NCI-H345 treated with DMSO at 0.1 percent for 48 hours (cell line): Measurements from ENCODE around the gene OR2L2.
"Not testable (repeated sequence)": the region's sequence is repeated elsewhere in the genome, so short reads cannot be mapped to it uniquely, and the experiment has no call there.

ENCODE experiments used
- DNase-seq: peaks from one replicate; lab custom pipeline; 2025; ENCODE audit not compliant: unreplicated experiment; lab: John Stamatoyannopoulos, UW

OR2L2 gene

GRCh38 chr1:248029770-248030169 is at the start of gene OR2L2:
TSS of gene OR2L2 (plus strand) at chr1:248030070. CDS start at chr1:248038268, 8,198 bp downstream.
- no peak for DNase-seq

DNA sequence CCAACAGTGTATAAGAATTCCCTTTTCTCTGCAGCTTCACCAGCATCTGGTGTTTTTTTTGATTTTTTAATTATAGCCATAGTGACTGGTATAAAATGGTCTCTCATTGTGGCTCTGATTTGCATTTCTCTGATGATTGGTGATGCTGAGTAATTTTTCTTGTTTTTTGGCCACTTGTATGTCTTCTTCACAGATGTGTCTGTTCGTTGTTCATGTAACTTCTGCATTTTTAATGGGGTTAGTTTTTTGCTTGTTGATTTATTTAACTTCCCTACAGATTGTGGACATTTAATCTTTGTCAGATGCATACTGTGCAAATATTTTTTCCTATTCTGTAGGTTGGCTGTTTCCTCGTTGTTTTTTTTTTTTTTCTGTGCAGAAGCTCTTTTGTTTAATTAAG is 36.9 kb upstream of the OR2L2 start:
- no peak for DNase-seq

- DNase-seq: no peak
These were observed 31.1 kb upstream of the OR2L2 start for GRCh38 chr1:247998811-247999210.

DNA sequence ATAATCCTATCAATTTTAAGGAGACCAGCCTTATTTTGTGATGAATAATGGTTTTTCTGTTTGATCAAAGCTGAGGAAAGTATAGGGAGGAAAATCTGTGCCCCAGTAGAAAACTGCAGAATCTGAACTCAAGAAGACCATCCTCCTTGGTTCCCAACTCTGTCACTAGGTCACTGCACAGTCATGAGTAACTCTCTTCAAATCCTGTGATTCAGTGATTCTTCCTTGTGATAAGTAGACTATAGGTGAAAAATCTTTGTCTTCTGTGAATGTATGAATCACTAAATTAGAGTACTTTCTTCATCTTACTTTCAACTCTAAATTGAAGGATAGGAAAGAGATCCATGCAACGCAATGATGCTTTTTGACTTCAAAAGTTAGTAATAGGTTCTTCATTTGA is 29.7 kb upstream of the OR2L2 start:
- DNase-seq: no peak

DNA sequence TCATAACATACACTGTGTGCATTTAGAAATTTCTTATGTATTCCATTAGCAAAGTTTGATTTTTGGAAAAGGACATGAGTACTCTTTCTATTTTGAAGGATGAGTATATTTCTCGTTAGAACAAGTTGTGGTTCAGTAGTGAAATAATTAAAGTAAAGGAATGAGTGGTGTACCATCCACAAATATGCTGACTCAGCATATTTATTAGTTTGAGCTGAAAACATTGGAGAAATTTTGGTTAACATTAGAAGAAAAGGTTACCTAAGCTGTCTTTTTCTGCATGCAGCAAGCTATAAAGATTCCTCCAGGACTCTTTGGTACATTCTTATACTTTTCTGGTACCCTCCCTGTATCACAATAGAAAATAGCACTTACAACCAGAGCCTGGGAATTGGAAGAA is 22.1 kb upstream of the OR2L2 start:
- no peak for DNase-seq

GRCh38 chr1:248009681-248010080 is 20.2 kb upstream of the OR2L2 start:
- no peak for DNase-seq

- DNase-seq: no peak
These were observed 16.6 kb upstream of the OR2L2 start, which contains the start of gene OR2L5 for GRCh38 chr1:248013229-248013710. TSS of gene OR2L5 (plus strand) at chr1:248013660. CDS start at chr1:248021948, 8,288 bp downstream.

GRCh38 chr1:248015803-248016202 is 14.1 kb upstream of the OR2L2 start:
- no peak for DNase-seq

DNA sequence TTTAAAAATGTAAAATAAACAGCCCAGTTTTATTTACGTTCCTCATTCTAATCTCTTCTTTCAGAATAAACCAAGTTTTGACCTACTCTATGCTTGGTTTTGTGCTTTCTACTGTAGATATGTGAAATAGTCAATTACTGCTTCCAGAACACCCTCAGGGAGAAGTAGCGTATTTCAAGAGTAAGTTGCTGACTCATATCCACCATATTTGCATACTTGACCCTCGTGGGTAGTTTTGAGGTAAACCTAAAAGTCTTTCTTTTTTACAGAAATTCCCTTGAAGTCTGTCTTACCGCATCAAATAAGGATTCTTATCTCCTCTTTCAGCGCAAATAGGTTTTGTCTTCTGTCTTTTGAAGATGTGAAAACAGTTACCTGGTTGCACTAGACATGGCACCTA is 15.3 kb downstream of the OR2L2 start:
- no peak for DNase-seq

DNA sequence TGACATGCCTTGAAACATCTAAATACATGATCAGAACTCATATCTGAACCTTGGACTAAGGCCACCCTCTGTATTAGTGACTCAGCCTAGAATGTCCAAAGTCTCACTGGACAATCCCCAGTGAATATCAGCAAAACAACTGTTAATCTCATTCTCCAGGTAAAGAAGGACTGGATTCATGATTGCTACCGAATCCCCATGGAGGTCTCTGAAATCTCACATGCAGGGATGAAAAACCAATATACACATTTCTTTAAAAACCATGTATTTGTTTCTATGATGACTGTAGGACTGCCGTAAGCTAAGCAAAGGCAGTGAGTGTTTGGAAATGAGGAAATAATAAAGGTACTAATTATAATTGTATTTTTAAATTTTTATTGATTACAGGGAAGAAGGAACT is 16.7 kb downstream of the OR2L2 start, which contains the start of gene OR2L3:
Gene OR2L3 (plus strand): TSS at position 301 of the 400 bp plus-strand sequence. CDS start 13,846 bp downstream, outside the sequence.
- no peak for DNase-seq

DNA sequence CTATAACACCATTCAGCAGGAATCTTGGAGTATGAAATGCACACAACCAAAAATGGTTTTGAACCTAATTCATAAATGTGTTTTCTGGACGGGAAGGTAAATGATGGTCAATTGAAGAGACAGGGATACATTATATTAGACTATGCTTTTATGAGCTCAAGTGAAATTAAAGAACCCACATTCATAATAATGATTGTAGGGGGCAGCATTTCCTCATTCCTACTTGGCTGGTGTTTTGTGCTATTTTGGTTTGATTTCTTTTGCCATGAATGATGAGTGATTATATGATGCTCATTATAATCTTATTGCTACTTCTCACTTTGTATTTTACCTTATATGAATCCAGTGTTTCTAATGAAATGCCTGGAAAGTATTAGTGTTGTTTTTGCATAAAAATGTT is 17.1 kb downstream of the OR2L2 start:
- DNase-seq: no peak

GRCh38 chr1:248054671-248055070 is 24.8 kb downstream of the OR2L2 start:
- no peak for DNase-seq

DNA sequence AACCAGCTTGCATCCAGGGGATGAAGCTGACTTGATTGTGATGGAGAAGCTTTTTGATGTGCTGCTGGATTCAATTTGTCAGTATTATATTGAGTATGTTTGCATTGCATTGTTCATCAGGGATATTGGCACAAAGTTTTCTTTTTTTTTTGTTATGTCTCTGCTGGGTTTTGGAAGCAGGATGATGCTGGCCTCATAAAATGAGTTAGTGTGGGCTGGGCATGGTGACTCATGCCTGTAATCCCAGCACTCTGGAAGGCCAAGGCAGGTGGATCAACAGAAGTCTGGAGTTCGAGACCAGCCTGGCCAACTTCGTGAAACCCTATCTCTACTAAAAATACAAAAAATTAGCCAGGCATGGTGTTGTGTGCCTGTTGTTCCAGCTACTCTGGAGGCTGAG is 25.4 kb downstream of the OR2L2 start:
- no peak for DNase-seq

DNA sequence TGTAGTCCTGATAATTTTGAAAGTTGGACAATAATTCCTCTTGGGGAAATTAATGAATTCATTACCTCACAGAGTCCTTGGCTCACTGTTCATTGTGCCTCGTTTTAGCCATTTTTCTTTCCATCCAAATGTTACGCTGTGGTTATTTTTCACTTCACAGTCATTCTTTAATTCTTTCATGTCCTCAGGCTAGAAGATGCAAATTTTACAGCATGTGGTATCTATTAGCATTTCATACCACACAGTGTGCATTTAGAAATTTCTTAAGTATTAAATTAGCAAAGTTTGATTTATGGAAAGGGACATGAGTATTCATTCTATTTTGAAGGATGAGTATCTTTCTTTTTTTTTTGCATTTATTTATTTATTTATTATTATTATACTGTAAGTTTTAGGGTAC is 35.2 kb downstream of the OR2L2 start:
- DNase-seq: no peak

GRCh38 chr1:248065604-248066003 is 35.7 kb downstream of the OR2L2 start:
- no peak for DNase-seq

DNA sequence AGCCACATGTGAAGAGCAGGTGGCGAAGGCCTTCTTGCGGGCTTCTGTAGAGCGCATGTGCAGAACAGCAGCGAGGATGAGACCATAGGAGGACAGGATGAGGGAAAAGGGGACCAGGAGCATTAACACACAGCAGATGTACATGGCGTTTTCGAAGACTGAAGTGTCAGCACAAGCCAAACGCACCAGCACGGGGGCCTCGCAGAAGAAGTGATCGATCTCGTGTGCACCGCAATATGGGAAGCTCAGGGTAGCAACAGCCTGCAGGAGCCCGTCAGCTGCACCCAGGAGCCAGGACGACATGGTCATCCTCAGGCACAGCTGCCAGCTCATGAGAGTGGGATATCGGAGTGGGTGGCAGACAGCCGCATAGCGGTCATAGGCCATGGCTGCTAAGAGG is 54.0 kb downstream of the OR2L2 start:
- DNase-seq: not testable (repeated sequence)
